NK-92 (cell line): ENCODE data around the gene UPF2.

Experiments used
- DNase-seq: peaks from one replicate; lab custom pipeline; 2025; ENCODE audit not compliant: unreplicated experiment; lab: John Stamatoyannopoulos, UW

Gene UPF2

DNA sequence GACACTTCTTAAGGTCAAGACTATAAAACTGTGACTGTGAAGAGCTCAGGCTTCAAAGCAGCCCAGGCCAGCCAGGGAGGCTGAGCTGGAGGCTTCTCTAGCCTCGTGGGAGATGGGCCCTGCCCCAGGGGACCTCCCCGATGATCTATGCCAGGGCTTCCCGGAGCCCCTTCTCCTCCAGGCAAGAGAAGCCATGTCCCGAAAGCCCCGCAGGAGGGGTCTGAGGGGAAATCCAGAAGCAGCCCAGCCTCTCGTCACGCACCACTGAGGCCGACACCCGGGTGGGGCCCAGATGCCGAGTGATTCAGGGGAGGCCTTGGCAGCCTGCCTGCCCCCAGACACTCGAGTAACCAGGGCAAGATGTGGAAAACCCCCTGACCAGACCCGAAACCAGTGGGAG lies 155.8 kb downstream of the UPF2 start:
- no peak for DNase-seq

- no peak for DNase-seq
These were observed 156.5 kb downstream of the UPF2 start for GRCh38 chr10:11886138-11886474.

DNA sequence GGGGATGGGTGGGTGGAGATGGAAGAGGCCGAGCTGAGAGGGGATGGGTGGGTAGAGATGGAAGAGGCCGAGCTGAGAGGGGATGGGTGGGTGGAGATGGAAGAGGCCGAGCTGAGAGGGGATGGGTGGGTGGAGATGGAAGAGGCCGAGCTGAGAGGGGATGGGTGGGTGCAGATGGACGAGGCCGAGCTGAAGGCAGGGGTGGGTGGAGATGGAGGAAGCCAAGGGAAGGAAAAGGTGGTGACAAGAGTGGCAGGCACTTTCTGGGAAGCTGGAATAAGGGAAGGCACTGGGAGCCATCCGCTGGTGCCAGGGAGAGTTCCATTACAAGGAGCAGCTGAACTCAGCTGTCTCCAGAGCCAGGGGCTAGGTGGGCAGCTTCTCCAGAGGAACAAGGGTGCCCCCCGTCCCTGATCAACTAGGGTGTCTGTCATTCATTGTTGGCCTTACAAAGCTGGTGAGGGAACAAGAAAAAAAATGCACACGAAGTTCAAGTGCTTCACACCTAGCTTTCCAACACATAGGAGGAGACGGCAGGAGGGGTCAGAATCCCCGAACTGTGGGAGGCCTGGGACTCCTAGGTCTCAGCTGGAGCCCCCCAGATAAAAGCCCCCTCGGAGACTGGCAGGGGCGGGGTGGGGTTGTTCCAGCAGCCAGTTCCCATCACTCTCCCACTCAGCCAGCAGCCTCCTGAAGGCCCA lies 157.0 kb downstream of the UPF2 start:
- DNase-seq: no peak

GRCh38 chr10:11884706-11885423 lies 157.7 kb downstream of the UPF2 start:
- no peak for DNase-seq

- no peak for DNase-seq
These were observed 159.8 kb downstream of the UPF2 start for GRCh38 chr10:11882646-11883375.

- no peak for DNase-seq
These were observed 160.9 kb downstream of the UPF2 start for GRCh38 chr10:11881477-11882417.

DNA sequence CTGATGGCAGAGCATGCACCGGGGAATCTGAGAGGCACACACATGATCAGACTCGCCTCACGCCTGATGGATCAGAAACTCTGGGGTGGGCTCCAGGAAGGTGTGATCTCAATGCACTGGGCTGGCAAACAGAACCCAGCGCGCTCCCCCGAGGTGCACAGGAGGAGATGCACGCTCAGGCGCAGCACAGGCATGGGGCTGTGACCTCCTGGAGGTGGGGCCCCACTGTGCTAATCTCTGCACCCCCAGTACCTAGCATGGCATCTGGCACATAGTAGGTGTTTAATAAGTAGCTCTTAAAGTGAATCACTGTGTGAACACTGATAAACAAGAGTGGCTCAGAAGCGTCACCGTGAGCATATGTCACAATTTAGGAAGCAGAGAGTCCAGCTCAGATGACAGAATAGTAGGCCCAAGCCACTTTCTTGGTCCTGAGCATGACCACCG lies 161.6 kb downstream of the UPF2 start:
- no peak for DNase-seq

- no peak for DNase-seq
These were observed 162.2 kb downstream of the UPF2 start for GRCh38 chr10:11880151-11881029.

DNA sequence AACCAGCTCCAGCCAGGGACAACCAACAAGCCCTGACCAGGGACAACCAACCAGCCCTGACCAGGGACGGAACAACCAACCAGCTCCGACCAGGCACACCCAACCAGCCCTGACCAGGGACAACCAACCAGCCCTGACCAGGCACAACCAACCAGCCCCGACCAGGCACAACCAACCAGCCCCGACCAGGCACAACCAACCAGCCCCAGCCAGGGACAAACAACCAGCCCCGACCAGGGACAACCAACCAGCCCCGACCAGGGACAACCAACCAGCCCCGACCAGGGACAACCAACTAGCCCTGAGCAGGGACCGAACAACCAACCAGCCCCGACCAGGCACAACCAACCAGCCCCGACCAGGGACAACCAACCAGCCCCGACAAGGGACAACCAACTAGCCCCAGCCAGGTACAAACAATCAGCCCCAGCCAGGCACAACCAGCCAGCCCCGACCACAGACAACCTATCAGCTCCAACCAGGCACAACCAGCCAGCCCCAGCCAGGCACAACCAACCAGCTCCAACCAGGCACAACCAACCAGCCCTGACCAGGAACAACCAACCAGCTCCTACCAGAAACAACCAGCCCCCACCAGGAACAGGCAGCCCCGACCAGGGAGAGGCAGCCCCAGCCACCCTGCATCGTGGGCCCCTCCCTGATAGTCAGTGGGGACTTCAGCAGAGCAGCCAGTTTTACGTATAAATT lies 163.1 kb downstream of the UPF2 start:
- no peak for DNase-seq

GRCh38 chr10:11878776-11879175 lies 163.8 kb downstream of the UPF2 start:
- no peak for DNase-seq

- DNase-seq: no peak
These were observed 165.1 kb downstream of the UPF2 start for GRCh38 chr10:11877591-11877905.

DNA sequence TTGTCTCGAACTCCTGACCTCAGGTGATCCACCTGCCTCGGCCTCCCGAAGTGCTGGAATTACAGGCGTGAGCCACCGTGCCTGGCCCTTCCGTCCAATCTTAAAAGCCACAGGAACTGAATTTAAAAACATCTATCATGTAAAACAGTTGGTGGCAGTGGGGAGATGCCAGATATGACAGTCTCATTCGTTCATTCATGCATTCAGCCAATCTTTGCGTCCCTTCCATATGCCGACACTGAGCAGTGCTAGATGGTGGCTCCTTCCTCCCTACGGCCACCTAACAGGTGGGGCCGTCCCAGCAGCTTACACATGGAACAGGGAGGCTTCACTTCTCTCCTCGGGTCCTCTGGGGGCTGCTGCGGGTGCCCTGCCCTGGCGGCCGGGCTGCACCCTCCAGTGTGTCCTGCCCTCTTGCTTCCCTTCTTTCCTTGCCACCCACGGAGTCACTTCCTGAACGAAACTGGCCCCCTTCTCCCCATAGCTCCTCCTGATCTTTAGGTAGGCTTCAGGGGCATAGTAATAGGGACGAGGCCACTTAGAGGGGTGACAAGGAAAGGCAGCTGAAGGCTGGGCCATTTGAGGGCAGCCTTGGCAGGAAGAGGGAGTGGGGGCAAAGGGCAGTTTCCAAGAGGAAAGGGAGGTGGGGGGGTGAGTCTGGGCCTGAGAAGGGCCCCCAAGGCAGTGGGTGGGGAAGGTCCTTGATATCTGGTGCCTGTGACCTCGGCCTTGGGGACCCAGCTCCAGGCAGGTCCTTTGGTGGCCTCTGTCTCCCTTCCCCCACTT lies 165.6 kb downstream of the UPF2 start:
- DNase-seq: no peak

DNA sequence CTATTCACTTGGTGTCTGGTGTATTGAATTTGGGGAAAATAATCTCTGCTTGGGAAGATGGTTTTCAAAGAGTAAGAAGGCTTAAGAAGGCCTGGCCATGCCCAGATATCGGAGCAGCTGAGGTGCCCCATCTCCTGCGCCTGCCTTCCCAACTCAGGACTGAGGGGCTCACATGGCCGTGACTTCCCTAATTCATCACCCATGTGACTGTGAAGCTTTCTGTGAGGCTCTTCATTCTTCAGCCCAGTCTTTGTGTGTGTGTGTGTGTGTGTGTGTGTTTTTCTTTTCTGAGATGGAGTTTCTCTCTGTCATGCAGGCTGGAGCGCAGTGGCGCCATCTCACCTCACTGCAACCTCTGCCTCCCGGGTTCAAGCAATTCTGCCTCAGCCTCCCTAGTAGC lies 166.3 kb downstream of the UPF2 start:
- DNase-seq: no peak

DNA sequence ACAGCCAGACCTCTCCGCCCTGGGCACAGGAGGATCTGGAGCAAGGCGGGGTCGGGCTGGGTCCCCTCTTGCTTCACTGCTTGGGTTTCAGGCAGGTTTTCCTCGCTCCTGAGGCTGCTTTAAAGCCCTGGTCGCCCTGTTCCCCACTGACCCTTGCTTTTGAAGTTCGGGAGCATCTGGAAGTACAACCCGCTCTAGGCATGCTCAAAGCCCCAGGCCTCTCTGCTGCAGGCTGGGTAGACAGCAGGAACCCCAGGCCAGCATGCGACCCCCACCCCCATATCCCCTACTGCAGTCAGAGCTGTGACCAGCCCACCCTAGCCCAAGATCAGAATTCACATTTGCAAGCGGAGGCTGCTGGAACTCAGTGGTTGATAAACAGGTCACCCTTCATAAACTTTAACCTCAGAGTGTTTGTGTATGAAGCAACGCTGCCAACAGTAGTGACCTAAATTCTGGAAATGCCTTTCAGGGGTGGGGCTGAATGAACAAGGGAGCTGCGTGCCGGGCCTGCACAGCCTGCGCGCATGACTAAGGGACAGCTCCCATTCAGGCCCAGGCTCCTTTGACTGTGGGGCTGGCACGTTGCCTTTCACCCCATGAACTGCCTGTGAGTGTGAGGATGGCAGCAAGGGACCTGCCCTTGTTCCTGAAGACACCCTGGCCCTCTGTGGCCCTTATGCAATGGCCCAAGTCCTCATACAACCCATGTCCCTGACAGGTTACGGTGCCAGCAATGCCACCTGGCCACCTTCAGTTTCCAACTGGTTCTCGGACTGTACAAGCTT lies 166.9 kb downstream of the UPF2 start:
- no peak for DNase-seq

- DNase-seq: no peak
These were observed 167.8 kb downstream of the UPF2 start for GRCh38 chr10:11874568-11875493.

DNA sequence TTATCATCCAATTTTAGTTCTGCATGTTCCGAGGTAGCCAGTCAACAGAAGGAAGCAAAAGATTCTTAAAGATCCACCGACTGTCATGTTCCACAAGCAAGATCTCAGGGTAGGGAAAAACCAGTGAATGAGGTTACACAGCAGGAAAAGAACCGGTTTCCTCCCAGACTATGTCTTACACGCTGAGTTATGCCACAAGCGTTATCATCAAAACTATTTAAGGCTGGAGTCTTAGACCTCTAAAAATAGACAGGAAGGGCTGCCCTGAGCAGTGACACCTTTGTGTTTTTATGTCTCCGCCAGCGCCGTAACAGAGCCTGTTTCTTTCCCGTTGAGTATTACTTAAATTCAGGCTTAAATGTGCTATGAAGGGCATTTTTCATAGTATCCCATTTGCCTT lies 171.1 kb downstream of the UPF2 start:
- DNase-seq: no peak

GRCh38 chr10:11870900-11871400 lies 171.7 kb downstream of the UPF2 start:
- DNase-seq: no peak
